GM12892 (cell line): ENCODE data around the gene UBALD1.

Experiments
- POLR2A ChIP-seq: IDR thresholded peaks from 2 replicates; pipeline ENCODE4 v1.6.1; 2011; ENCODE audit warnings: low read depth, low read length, control low read depth
- POLR2AphosphoS5 ChIP-seq: IDR thresholded peaks from 2 replicates; pipeline ENCODE4 v1.6.1; 2011; ENCODE audit warnings: low read depth, low read length, control low read depth
- TAF1 ChIP-seq: IDR thresholded peaks from 2 replicates; pipeline ENCODE4 v1.6.1; 2011; ENCODE audit warnings: low read depth, mild to moderate bottlenecking, control low read depth, low read length, borderline replicate concordance

- TF ChIP-seq TAF1 (no peak), POLR2A (no peak), POLR2AphosphoS5 (no peak)
These were observed 13.6 kb upstream of the UBALD1 start for GRCh38 chr16:4628283-4628682.
